HCT116 (cell line): ENCODE measurements around the gene SLC25A6. TPM values are rescaled to one million over a fixed set of nuclear protein-coding genes. Genes with fewer than 3 reads are reported as not detected.

Experiments
- ATAC-seq: fragments of 200-7000 bp; cut with Tn5 transposase; 2 replicates; pipeline ENCODE4 v1.9.1; 2020; ENCODE audit warnings: mild to moderate bottlenecking, moderate library complexity
- Bru-seq: library from RNA; stranded (reverse); fragments of 400-500 nt; gene quantifications from one replicate; lab custom pipeline; 2021; lab: Mats Ljungman, UMichigan
- BruChase-seq, 2 experiments: library from RNA; stranded (reverse); fragments of 400-500 nt; gene quantifications; one replicate each; lab custom pipeline; 2021; lab: Mats Ljungman, UMichigan
- BruUV-seq: library from RNA; stranded (reverse); fragments of 400-500 nt; replicated peaks from 2 replicates; lab custom pipeline; 2021; lab: Mats Ljungman, UMichigan
- CTCF ChIA-PET: fragments of 300-600 bp; sonication (Branson Sonifier 250); formaldehyde crosslinking; loops from one replicate; lab custom pipeline; 2021; ENCODE audit warnings: antibody characterized with exemption; lab: Charles Lee
- POLR2A ChIA-PET: fragments of 300-600, 350-600 bp; sonication (Branson Sonifier 250); formaldehyde crosslinking; loops from one replicate; lab custom pipeline; 2021; ENCODE audit warnings: antibody characterized with exemption; lab: Charles Lee
- RAD21 ChIA-PET, 2 experiments: fragments of 300-600 bp; sonication (Branson Sonifier 250); formaldehyde crosslinking; loops; one replicate each; lab custom pipeline; 2023; ENCODE audit warnings: low total read pairs in 2 of 2; ENCODE audit not compliant: uncharacterized antibody in 2 of 2, unreplicated experiment in 2 of 2, low non-redundant PET in 1 of 2; lab: Charles Lee
- DNase-seq: peaks from one replicate; pipeline ENCODE4 v3.0.0-alpha.2; 2010; ENCODE audit warnings: low read depth, low spot score
- H2AFZ ChIP-seq: fragments of 200-600 bp; shearing (Covaris generic), sonication (generic); 2 replicates; pipeline ENCODE4 v1.6.1; 2017; ENCODE audit warnings: low read depth, mixed run types, mixed read lengths, antibody characterized with exemption, low read length; ENCODE audit not compliant: poor library complexity, severe bottlenecking
- H3K27ac ChIP-seq: 2 replicates; pipeline ENCODE4 v1.5.1; 2012; ENCODE audit warnings: low read depth, low read length
- H3K27me3 ChIP-seq: fragments of 200-600 bp; sonication (generic); 2 replicates; pipeline ENCODE4 v1.6.1; 2016; ENCODE audit warnings: mixed run types, low read length, mixed read lengths; ENCODE audit not compliant: insufficient read depth
- H3K36me3 ChIP-seq, 2 experiments: fragments of 200-500 bp in 1 of 2; fragments of 200-600 bp in 1 of 2; sonication (Bioruptor generic) in 1 of 2; sonication (generic) in 1 of 2; 2 replicates each; pipeline versions ENCODE4 v1.5.1 to v1.6.1; 2014 to 2016; ENCODE audit warnings: low read length in 2 of 2, inconsistent platforms in 1 of 2, mixed read lengths in 1 of 2, mixed run types in 1 of 2; ENCODE audit not compliant: insufficient read depth in 2 of 2, control insufficient read depth in 1 of 2
- H3K4me1 ChIP-seq, 2 experiments: fragments of 200-600 bp in 1 of 2; sonication (generic) in 1 of 2; 2 replicates each; pipeline versions ENCODE4 v1.5.1 to v1.6.1; 2012 to 2017; ENCODE audit warnings: low read length in 2 of 2, inconsistent platforms in 1 of 2, mild to moderate bottlenecking in 1 of 2, mixed read lengths in 1 of 2, mixed run types in 1 of 2, moderate library complexity in 1 of 2; ENCODE audit not compliant: insufficient read depth in 2 of 2, control insufficient read depth in 1 of 2
- H3K4me2 ChIP-seq: fragments of 200-600 bp; sonication (generic); 2 replicates; pipeline ENCODE4 v1.6.1; 2017; ENCODE audit warnings: mixed run types, low read length, mixed read lengths
- H3K4me3 ChIP-seq, 2 experiments: fragments of 200-600 bp in 1 of 2; sonication (generic) in 1 of 2; replicated peaks in 1 of 2; 2 replicates each; pipeline ENCODE4 v1.5.1; 2011 to 2016; ENCODE audit warnings: low read length in 2 of 2, control low read depth in 1 of 2, low read depth in 1 of 2, mild to moderate bottlenecking in 1 of 2, mixed read lengths in 1 of 2, mixed run types in 1 of 2
- H3K79me2 ChIP-seq: fragments of 200-600 bp; sonication (generic); 2 replicates; pipeline ENCODE4 v1.6.1; 2017; ENCODE audit warnings: mild to moderate bottlenecking, mixed run types, low read length, moderate library complexity, mixed read lengths; ENCODE audit not compliant: insufficient read depth
- H3K9ac ChIP-seq: fragments of 200-600 bp; sonication (generic); 2 replicates; pipeline ENCODE4 v1.6.1; 2016; ENCODE audit warnings: low read length, mixed read lengths
- H3K9me2 ChIP-seq: fragments of 200-600 bp; sonication (generic), shearing (Covaris generic); 2 replicates; pipeline ENCODE4 v1.6.1; 2017; ENCODE audit warnings: mixed run types, mild to moderate bottlenecking, moderate library complexity; ENCODE audit not compliant: insufficient read depth
- H3K9me3 ChIP-seq, 2 experiments: fragments of 200-500 bp in 1 of 2; fragments of 200-600 bp in 1 of 2; sonication (Bioruptor generic) in 1 of 2; sonication (generic) in 1 of 2; 2 replicates each; pipeline ENCODE4 v1.6.1; 2014 to 2017; ENCODE audit warnings: low read length in 2 of 2, mixed read lengths in 2 of 2, inconsistent platforms in 1 of 2, low read depth in 1 of 2, mild to moderate bottlenecking in 1 of 2, mixed run types in 1 of 2, moderate library complexity in 1 of 2; ENCODE audit not compliant: control insufficient read depth in 1 of 2, insufficient read depth in 1 of 2
- H4K20me1 ChIP-seq: fragments of 200-600 bp; sonication (generic), shearing (Covaris generic); 2 replicates; pipeline ENCODE4 v1.6.1; 2017; ENCODE audit warnings: mixed run types, mild to moderate bottlenecking, moderate library complexity; ENCODE audit not compliant: insufficient read depth
- CTCF ChIP-seq, 3 experiments: fragments of 200-600 bp in 1 of 3; sonication (generic) in 1 of 3; IDR thresholded peaks in 2 of 3; conservative IDR thresholded peaks in 1 of 3; 2 replicates each; pipeline ENCODE4 v1.5.1; 2012 to 2017; ENCODE audit warnings: low read depth in 2 of 3, low read length in 2 of 3, antibody characterized with exemption in 1 of 3, borderline replicate concordance in 1 of 3, control low read depth in 1 of 3, mild to moderate bottlenecking in 1 of 3, mixed read lengths in 1 of 3, mixed run types in 1 of 3, moderate library complexity in 1 of 3; ENCODE audit not compliant: insufficient read depth in 1 of 3
- EGR1 ChIP-seq: IDR thresholded peaks from 2 replicates; pipeline ENCODE4 v1.6.1; 2012; ENCODE audit warnings: low read depth
- ELF1 ChIP-seq: IDR thresholded peaks from 2 replicates; pipeline ENCODE4 v1.6.1; 2012; ENCODE audit warnings: low read depth, borderline replicate concordance
- EZH2phosphoT487 ChIP-seq: fragments of 200-600 bp; IDR thresholded peaks from 2 replicates; pipeline ENCODE4 v1.6.1; 2018; ENCODE audit warnings: antibody characterized with exemption, borderline replicate concordance
- FOSL1 ChIP-seq: IDR thresholded peaks from 2 replicates; pipeline ENCODE4 v1.6.1; 2012; ENCODE audit warnings: low read depth
- JUND ChIP-seq: IDR thresholded peaks from 2 replicates; pipeline ENCODE4 v1.6.1; 2012
- POLR2A ChIP-seq: IDR thresholded peaks from 2 replicates; pipeline ENCODE4 v1.7.0; 2011; ENCODE audit warnings: borderline replicate concordance; ENCODE audit not compliant: insufficient read depth, insufficient read length; ENCODE audit errors: extremely low read depth
- POLR2AphosphoS5 ChIP-seq: IDR thresholded peaks from 2 replicates; pipeline ENCODE4 v1.6.1; 2011; ENCODE audit warnings: mild to moderate bottlenecking, low read depth, low read length, moderate library complexity
- RAD21 ChIP-seq: IDR thresholded peaks from 2 replicates; pipeline ENCODE4 v1.6.1; 2012; ENCODE audit warnings: low read depth, mild to moderate bottlenecking
- REST ChIP-seq: IDR thresholded peaks from 2 replicates; pipeline ENCODE4 v1.6.1; 2012; ENCODE audit warnings: low read depth
- SRF ChIP-seq: IDR thresholded peaks from 2 replicates; pipeline ENCODE4 v1.6.1; 2012; ENCODE audit warnings: low read depth
- TCF7L2 ChIP-seq: IDR thresholded peaks from 2 replicates; pipeline ENCODE4 v1.7.0; 2011; ENCODE audit warnings: borderline replicate concordance, inconsistent platforms; ENCODE audit not compliant: insufficient read depth, insufficient read length; ENCODE audit errors: extremely low read depth
- YY1 ChIP-seq: IDR thresholded peaks from 2 replicates; pipeline ENCODE4 v1.6.1; 2011; ENCODE audit warnings: low read length, low read depth, moderate library complexity, mild to moderate bottlenecking; ENCODE audit not compliant: insufficient replicate concordance; ENCODE audit errors: extremely low read depth
- ZFX ChIP-seq: fragments of 450-650 bp; IDR thresholded peaks from 2 replicates; pipeline ENCODE4 v1.6.1; 2017
- ZNF274 ChIP-seq: fragments of 200-500 bp; sonication (Bioruptor generic); IDR thresholded peaks from 2 replicates; pipeline ENCODE4 v1.6.1; 2014; ENCODE audit warnings: mild to moderate bottlenecking, low read depth, low read length, inconsistent platforms
- intact Hi-C: fragments of 100-400 bp; cut with micrococcal nuclease; formaldehyde crosslinking; loops from 2 replicates; pipeline ENCODE4 v1.10.0; 2022
- long read RNA-seq: library from polyadenylated mRNA; unstranded; transcript quantifications from one replicate; pipeline ENCODE4 v2.0.0, GENCODE V29; 2021; ENCODE audit not compliant: unreplicated experiment
- polyA plus RNA-seq: library from polyadenylated mRNA; unstranded; fragments of >200 nt; gene quantifications from 2 replicates; pipeline ENCODE4 v1.2.1, GENCODE V29; 2012; ENCODE audit warnings: missing spikeins
- total RNA-seq: library from RNA; stranded (reverse); gene quantifications from one replicate; pipeline ENCODE4 v1.2.1, GENCODE V29; 2021; ENCODE audit not compliant: unreplicated experiment
- TF ChIP-seq, protein P1 (sequence below): IDR thresholded peaks from 2 replicates; pipeline ENCODE4 v1.6.1; 2012

Gene SLC25A6
- total RNA-seq (398 TPM), Bru-seq, nascent RNA (percentile 95 among the genes with signal in this experiment), BruChase-seq, experiment 1, labeled RNA remaining after a 6-hour chase (percentile 97 among the genes with signal in this experiment), BruChase-seq, experiment 2, labeled RNA remaining after a 2-hour chase (percentile 94 among the genes with signal in this experiment)
- polyA plus RNA-seq: 534 and 685 TPM in 2 replicates
- long read RNA-seq, transcript SLC25A6-201 (4 exons, 2,062 nt): major isoform, 980 of 1,531 reads
- long read RNA-seq, partial matches to known transcripts: 535 of 1,531 reads
- long read RNA-seq, other reads (novel, unspliced or antisense): 16 of 1,531 reads

- Histone ChIP-seq H2AFZ (no peak within 1 kb of the TSS), H3K27ac (peak within 1 kb of the TSS; percentile 98), H3K4me2 (peak within 1 kb of the TSS; percentile 84), H3K9me2 (no peaks in the 10 kb centered on the region), H3K27me3 (no peaks in the 10 kb centered on the region), H3K79me2 (peaks cover 65% of the 10 kb centered on the region), H3K9me3 (no peaks in the 10 kb centered on the region), H3K4me3 (peak within 1 kb of the TSS; percentile 95 to 96), H3K36me3 (peaks cover 8 to 42% of the 10 kb centered on the region in 2 experiments), H4K20me1 (peaks cover 4% of the 10 kb centered on the region; the same call in 1 of the 2 replicates), H3K4me1 (peaks cover 10 to 17% of the 10 kb centered on the region in 2 experiments; a peak in 3 of 4 replicates), H3K9ac (peak within 1 kb of the TSS; percentile 94)
- POLR2A ChIA-PET: no interaction called here
- ATAC-seq (peak; percentile 93), DNase-seq (peak; percentile 86)
- RAD21 ChIA-PET: no interaction called here
- no TSS peak for BruUV-seq
- intact Hi-C loops: loop anchor here (2.0 kb wide), 1 partner anchor 145 kb away; no protein-coding TSS in a partner anchor
- TF ChIP-seq JUND: no peak
- no peak for TF ChIP-seq SRF
- peak; percentile 48 for TF ChIP-seq YY1
- no peak for TF ChIP-seq RAD21
- TF ChIP-seq POLR2A: peak; percentile 14
- peak; percentile 56 for TF ChIP-seq ZFX
- peak; percentile 65 for TF ChIP-seq POLR2AphosphoS5
- no peak for TF ChIP-seq ZNF274
- no peak for TF ChIP-seq EZH2phosphoT487
- TF ChIP-seq TCF7L2: peak; percentile 65
- TF ChIP-seq REST: no peak
- TF ChIP-seq ELF1: no peak
- TF ChIP-seq CTCF (IDR thresholded peaks at IDR 0.05 in 2 of 3, conservative IDR thresholded peaks at IDR 0.05 in 1 of 3; ENCODE audit: borderline replicate concordance in 1 of 3, insufficient read depth in 1 of 3, low read depth in 2 of 3, low read length in 2 of 3): no peak
- TF ChIP-seq, protein P1, sequence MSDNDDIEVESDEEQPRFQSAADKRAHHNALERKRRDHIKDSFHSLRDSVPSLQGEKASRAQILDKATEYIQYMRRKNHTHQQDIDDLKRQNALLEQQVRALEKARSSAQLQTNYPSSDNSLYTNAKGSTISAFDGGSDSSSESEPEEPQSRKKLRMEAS: no peak
- no peak for TF ChIP-seq EGR1
- TF ChIP-seq FOSL1: no peak
- CTCF ChIA-PET: no interaction called here
Measured at GRCh38 chrX:1391707-1392375, at the start of gene SLC25A6. Gene SLC25A6 (minus strand): TSS chrX:1392113. CDS start chrX:1392009, 104 bp downstream.
